ENCODE data around the gene RLN3. TPM values are rescaled to one million over a fixed set of nuclear protein-coding genes. Genes with fewer than 3 reads are reported as not detected.

RLN3 gene
- polyA plus RNA-seq, 1 of the 3 experiments (the other 2 are of a cell fraction) = not detected

GRCh38 chr19:13984186-13984585, 43.8 kb upstream of the RLN3 start (continued):
- TF ChIP-seq CTCF (IDR thresholded peaks at IDR 0.05) = no peak
- no peak for TF ChIP-seq MXI1 (IDR thresholded peaks at IDR 0.05; ENCODE audit: low read depth, low read length)
- no peak for TF ChIP-seq FOXJ3 (CRISPR knock-in tag; IDR thresholded peaks at IDR 0.05)
- no peak for TF ChIP-seq EP300 (IDR thresholded peaks at IDR 0.05; ENCODE audit: borderline replicate concordance in 1 of 2, low read depth in 1 of 2, low read length in 1 of 2)
- TF ChIP-seq NRF1 (IDR thresholded peaks at IDR 0.05; ENCODE audit: low read depth, low read length) = no peak

GRCh38 chr19:13984875-13985741, 42.8 kb upstream of the RLN3 start:
- Histone ChIP-seq H3K27me3 (ENCODE audit: insufficient read depth) (no peaks in the 10 kb centered on the region), H3K9ac (no peak overlapping the region), H3F3A (replicated peaks; ENCODE audit: insufficient read depth) (peaks cover 13% of the 10 kb centered on the region), H3K9me3 (no peaks in the 10 kb centered on the region), H3K36me3 (replicated peaks in 1 of 2; ENCODE audit: control insufficient read depth in 1 of 2, insufficient read depth in 2 of 2, low read length in 1 of 2) (peaks cover 0 to 3% of the 10 kb centered on the region in 2 experiments), H3K79me2 (ENCODE audit: insufficient read depth) (no peaks in the 10 kb centered on the region), H3K4me3 (ENCODE audit: low read depth in 2 of 2, low read length in 1 of 2) (no peak overlapping the region), H3K4me2 (no peak overlapping the region), H4K20me1 (ENCODE audit: insufficient read depth) (no peaks in the 10 kb centered on the region), H3K9me2 (no peaks in the 10 kb centered on the region), H3K4me1 (ENCODE audit: control insufficient read depth in 1 of 2, insufficient read depth in 2 of 2, low read depth in 1 of 2, low read length in 1 of 2) (peaks cover 16 to 43% of the 10 kb centered on the region in 2 experiments; a peak in 3 of 4 replicates), H3K27ac (ENCODE audit: low read depth in 2 of 2, low read length in 1 of 2) (peak overlapping the region in 1 of 2 experiments; percentile 87; a peak in 1 of 4 replicates), H2AFZ (ENCODE audit: low read depth) (no peak overlapping the region)
- WGBS (ENCODE audit: low lambda C conversion rate) = 96% methylated on average over 21 of the region's 25 CpGs
- no peak for DNase-seq
- TF ChIP-seq FOXM1 (IDR thresholded peaks at IDR 0.05; ENCODE audit: low read depth) (no peak), NFIC (IDR thresholded peaks at IDR 0.05; ENCODE audit: borderline replicate concordance) (no peak), GABPA (IDR thresholded peaks at IDR 0.05; ENCODE audit: low read depth) (no peak), YY1 (IDR thresholded peaks at IDR 0.05; ENCODE audit: low read depth) (no peak), MEF2A (IDR thresholded peaks at IDR 0.05; ENCODE audit: borderline replicate concordance, low read depth) (no peak), CTCF (IDR thresholded peaks at IDR 0.05) (no peak), TCF12 (IDR thresholded peaks at IDR 0.05) (no peak)
- ChIA-PET POLR2A (interaction anchor here (0.6 to 1.2 kb wide), 2 partner anchors 9 to 76 kb away, joined by 3 to 4 read pairs; no protein-coding TSS in a partner anchor), CTCF (interaction anchor here (0.9 to 3.0 kb wide), 8 partner anchors 9 to 105 kb away, joined by 3 to 12 read pairs (median 4); partner anchors contain the start of genes IL27RA and MISP3)
